ENCODE results near the gene SGMS1.

Gene SGMS1

GRCh38 chr10:50528206-50528605 lies 95.5 kb downstream of the SGMS1 start:
- Histone ChIP-seq H3K9ac (ENCODE audit: low read depth, low read length) (no peak overlapping the region), H3K4me1 (ENCODE audit: control insufficient read depth, insufficient read depth, low read length) (peaks cover 20% of the 10 kb centered on the region), H3K9me3 (ENCODE audit: control insufficient read depth, insufficient read depth, low read length) (no peaks in the 10 kb centered on the region), H3K27ac (ENCODE audit: low read depth, low read length) (peak overlapping the region; percentile 2), H3K27me3 (ENCODE audit: control insufficient read depth, insufficient read depth, low read length) (no peaks in the 10 kb centered on the region), H3K36me3 (ENCODE audit: control insufficient read depth, insufficient read depth, low read length) (no peaks in the 10 kb centered on the region), H3K4me3 (ENCODE audit: low read depth, low read length) (no peak overlapping the region)

DNA sequence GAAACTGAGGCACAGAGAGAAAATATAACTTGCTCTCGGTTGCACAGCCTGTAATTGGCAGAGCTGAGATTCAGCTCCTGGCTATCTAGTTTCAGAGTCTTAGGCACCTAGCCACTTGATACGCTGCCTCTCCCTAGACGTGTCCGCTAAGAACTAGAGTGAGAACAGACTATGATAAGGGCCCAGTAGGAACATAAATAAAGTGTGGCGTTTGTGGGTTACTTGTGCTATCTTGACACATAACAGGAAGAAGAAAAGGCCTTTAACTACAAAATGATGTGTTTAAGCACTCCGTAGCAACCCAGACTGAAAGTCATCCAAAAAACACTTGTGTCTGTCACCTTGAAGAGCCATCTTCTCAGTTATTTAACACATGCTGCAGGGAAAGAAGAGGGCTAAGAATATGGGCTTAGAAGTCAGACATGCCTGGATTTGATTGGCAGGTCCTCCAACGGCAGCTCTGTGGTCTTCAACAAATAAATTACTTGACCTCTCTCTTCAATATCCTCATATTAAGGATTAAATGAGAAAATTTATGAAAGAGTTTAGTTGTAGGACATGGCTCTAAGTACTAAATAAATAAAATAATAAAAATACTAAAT lies 96.2 kb downstream of the SGMS1 start:
- Histone ChIP-seq H3K4me3 (ENCODE audit: low read depth, low read length) (no peak overlapping the region), H3K9ac (ENCODE audit: low read depth, low read length) (no peak overlapping the region), H3K27me3 (ENCODE audit: control insufficient read depth, insufficient read depth, low read length) (no peaks in the 10 kb centered on the region), H3K27ac (ENCODE audit: low read depth, low read length) (no peak overlapping the region), H3K9me3 (ENCODE audit: control insufficient read depth, insufficient read depth, low read length) (no peaks in the 10 kb centered on the region), H3K4me1 (ENCODE audit: control insufficient read depth, insufficient read depth, low read length) (peaks cover 27% of the 10 kb centered on the region), H3K36me3 (ENCODE audit: control insufficient read depth, insufficient read depth, low read length) (no peaks in the 10 kb centered on the region)

- peaks cover 30% of the 10 kb centered on the region for H3K4me1 ChIP-seq (ENCODE audit: control insufficient read depth, insufficient read depth, low read length)
Observed at GRCh38 chr10:50526185-50526584, 97.6 kb downstream of the SGMS1 start.

DNA sequence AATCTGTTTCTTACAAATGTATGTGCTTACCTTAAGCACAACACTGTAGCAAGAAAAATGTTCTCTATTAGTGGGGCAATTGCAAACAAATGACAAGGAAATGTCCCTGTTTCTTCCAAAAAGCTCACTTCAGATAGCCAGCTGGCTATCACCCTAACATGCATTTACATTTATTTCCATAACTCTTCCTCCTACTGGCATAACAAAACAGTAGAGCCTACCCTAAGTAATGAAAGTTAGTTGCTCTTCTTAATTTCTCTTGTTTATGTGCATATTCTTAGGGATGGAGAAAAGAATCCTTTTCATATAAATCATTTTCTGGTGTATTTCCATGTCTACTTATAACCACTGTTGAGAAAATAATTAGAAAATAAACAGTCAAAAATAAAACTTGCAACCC lies 100.4 kb downstream of the SGMS1 start:
- no peak overlapping the region for H3K9ac ChIP-seq (ENCODE audit: low read depth, low read length)
- peak overlapping the region; percentile 38 for H3K27ac ChIP-seq (ENCODE audit: low read depth, low read length)
- H3K36me3 ChIP-seq (ENCODE audit: control insufficient read depth, insufficient read depth, low read length), result no peaks in the 10 kb centered on the region
- H3K4me1 ChIP-seq (ENCODE audit: control insufficient read depth, insufficient read depth, low read length), result peaks cover 30% of the 10 kb centered on the region
- no peaks in the 10 kb centered on the region for H3K9me3 ChIP-seq (ENCODE audit: control insufficient read depth, insufficient read depth, low read length)
- H3K27me3 ChIP-seq (ENCODE audit: control insufficient read depth, insufficient read depth, low read length), result no peaks in the 10 kb centered on the region
- no peak overlapping the region for H3K4me3 ChIP-seq (ENCODE audit: low read depth, low read length)

More at GRCh38 chr10:50526185-50526584, 97.6 kb downstream of the SGMS1 start:
- Histone ChIP-seq H3K9me3 (ENCODE audit: control insufficient read depth, insufficient read depth, low read length) (no peaks in the 10 kb centered on the region), H3K4me3 (ENCODE audit: low read depth, low read length) (no peak overlapping the region), H3K36me3 (ENCODE audit: control insufficient read depth, insufficient read depth, low read length) (no peaks in the 10 kb centered on the region), H3K27ac (ENCODE audit: low read depth, low read length) (no peak overlapping the region), H3K9ac (ENCODE audit: low read depth, low read length) (no peak overlapping the region), H3K27me3 (ENCODE audit: control insufficient read depth, insufficient read depth, low read length) (no peaks in the 10 kb centered on the region)

DNA sequence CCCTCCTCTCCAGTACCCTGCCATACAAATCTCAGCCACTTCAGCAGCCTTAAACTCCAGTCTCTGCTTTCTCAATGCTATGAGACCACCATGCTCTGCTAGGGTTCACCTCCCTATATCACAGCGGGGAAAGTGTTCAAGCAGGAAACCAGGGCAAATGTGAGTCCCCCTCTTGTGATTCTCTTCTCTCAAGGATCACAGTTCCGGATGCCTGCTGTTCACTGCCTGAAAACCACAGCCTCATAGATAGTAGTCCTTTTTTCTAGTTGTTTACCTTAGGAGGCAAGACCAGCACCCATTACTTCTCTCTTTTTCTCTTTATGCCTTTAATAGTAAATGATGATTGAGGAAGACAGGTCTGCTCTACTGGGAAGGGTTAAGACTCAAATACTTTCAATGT lies 100.8 kb downstream of the SGMS1 start:
- Histone ChIP-seq H3K36me3 (ENCODE audit: control insufficient read depth, insufficient read depth, low read length) (no peaks in the 10 kb centered on the region), H3K4me3 (ENCODE audit: low read depth, low read length) (0 out of 2 replicates have a peak overlapping the region, but pooled peaks have one; percentile 26), H3K27ac (ENCODE audit: low read depth, low read length) (peak overlapping the region; percentile 38)

DNA sequence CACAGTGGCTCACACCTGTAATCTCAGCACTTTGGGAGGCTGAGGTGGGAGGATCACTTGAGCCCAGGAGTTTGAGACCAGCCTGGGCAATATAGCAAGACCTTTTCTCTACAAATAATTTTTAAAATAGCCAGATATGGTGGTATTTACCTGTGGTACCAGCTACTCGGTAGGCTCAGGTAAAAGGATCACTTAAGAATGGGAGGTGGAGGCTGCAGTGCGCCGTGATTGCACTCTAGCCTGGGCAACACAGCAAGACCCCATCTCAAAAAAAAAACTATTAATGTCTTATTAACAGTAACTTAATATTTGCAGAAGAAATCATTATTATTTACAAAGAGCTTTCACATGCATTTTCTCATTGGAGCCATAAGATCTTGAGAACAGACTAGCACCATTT lies 103.6 kb downstream of the SGMS1 start:
- Histone ChIP-seq H3K4me1 (ENCODE audit: control insufficient read depth, insufficient read depth, low read length) (peaks cover 28% of the 10 kb centered on the region), H3K9me3 (ENCODE audit: control insufficient read depth, insufficient read depth, low read length) (no peaks in the 10 kb centered on the region), H3K36me3 (ENCODE audit: control insufficient read depth, insufficient read depth, low read length) (no peaks in the 10 kb centered on the region), H3K4me3 (ENCODE audit: low read depth, low read length) (no peak overlapping the region), H3K27ac (ENCODE audit: low read depth, low read length) (no peak overlapping the region), H3K9ac (ENCODE audit: low read depth, low read length) (no peak overlapping the region), H3K27me3 (ENCODE audit: control insufficient read depth, insufficient read depth, low read length) (no peaks in the 10 kb centered on the region)

More for the DNA sequence above, 100.8 kb downstream of the SGMS1 start:
- Histone ChIP-seq H3K27me3 (ENCODE audit: control insufficient read depth, insufficient read depth, low read length) (no peaks in the 10 kb centered on the region), H3K9ac (ENCODE audit: low read depth, low read length) (no peak overlapping the region), H3K4me1 (ENCODE audit: control insufficient read depth, insufficient read depth, low read length) (peaks cover 30% of the 10 kb centered on the region), H3K9me3 (ENCODE audit: control insufficient read depth, insufficient read depth, low read length) (no peaks in the 10 kb centered on the region)

GRCh38 chr10:50517626-50518025 lies 106.1 kb downstream of the SGMS1 start:
- H3K36me3 ChIP-seq (ENCODE audit: control insufficient read depth, insufficient read depth, low read length), result no peaks in the 10 kb centered on the region
- H3K27me3 ChIP-seq (ENCODE audit: control insufficient read depth, insufficient read depth, low read length), result no peaks in the 10 kb centered on the region
- H3K4me3 ChIP-seq (ENCODE audit: low read depth, low read length), result no peak overlapping the region
- no peak overlapping the region for H3K9ac ChIP-seq (ENCODE audit: low read depth, low read length)
- peaks cover 4% of the 10 kb centered on the region for H3K4me1 ChIP-seq (ENCODE audit: control insufficient read depth, insufficient read depth, low read length)
- H3K9me3 ChIP-seq (ENCODE audit: control insufficient read depth, insufficient read depth, low read length), result no peaks in the 10 kb centered on the region
- no peak overlapping the region for H3K27ac ChIP-seq (ENCODE audit: low read depth, low read length)

- H3K4me1 ChIP-seq (ENCODE audit: control insufficient read depth, insufficient read depth, low read length), result no peaks in the 10 kb centered on the region
- no peak overlapping the region for H3K9ac ChIP-seq (ENCODE audit: low read depth, low read length)
- no peak overlapping the region for H3K27ac ChIP-seq (ENCODE audit: low read depth, low read length)
- no peak overlapping the region for H3K4me3 ChIP-seq (ENCODE audit: low read depth, low read length)
- H3K36me3 ChIP-seq (ENCODE audit: control insufficient read depth, insufficient read depth, low read length), result no peaks in the 10 kb centered on the region
- no peaks in the 10 kb centered on the region for H3K27me3 ChIP-seq (ENCODE audit: control insufficient read depth, insufficient read depth, low read length)
- no peaks in the 10 kb centered on the region for H3K9me3 ChIP-seq (ENCODE audit: control insufficient read depth, insufficient read depth, low read length)
Observed at GRCh38 chr10:50516171-50516570, 107.6 kb downstream of the SGMS1 start.

- H3K27me3 ChIP-seq (ENCODE audit: control insufficient read depth, insufficient read depth, low read length), result no peaks in the 10 kb centered on the region
- H3K4me3 ChIP-seq (ENCODE audit: low read depth, low read length), result no peak overlapping the region
- H3K9me3 ChIP-seq (ENCODE audit: control insufficient read depth, insufficient read depth, low read length), result no peaks in the 10 kb centered on the region
- H3K36me3 ChIP-seq (ENCODE audit: control insufficient read depth, insufficient read depth, low read length), result no peaks in the 10 kb centered on the region
- H3K4me1 ChIP-seq (ENCODE audit: control insufficient read depth, insufficient read depth, low read length), result no peaks in the 10 kb centered on the region
- H3K27ac ChIP-seq (ENCODE audit: low read depth, low read length), result no peak overlapping the region
- H3K9ac ChIP-seq (ENCODE audit: low read depth, low read length), result no peak overlapping the region
Observed at GRCh38 chr10:50515420-50515819, 108.3 kb downstream of the SGMS1 start.

DNA sequence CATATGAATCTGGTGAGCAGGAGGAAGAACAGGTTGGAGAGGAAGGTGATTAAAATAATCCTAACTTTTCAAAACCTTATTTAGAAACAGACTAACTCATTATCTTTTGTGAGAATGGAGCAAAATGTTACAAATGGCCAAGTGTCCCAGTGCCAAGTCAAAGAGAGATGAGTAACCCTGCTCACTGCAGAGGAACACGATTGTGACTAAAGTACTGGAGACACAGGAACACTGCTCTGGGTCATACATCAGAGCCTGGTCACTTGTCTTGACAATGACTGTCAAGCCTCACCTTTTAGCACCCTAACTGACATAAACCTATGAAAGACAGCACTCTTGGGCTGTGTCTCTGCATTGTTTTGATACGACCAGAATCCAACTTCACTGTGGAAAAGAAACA lies 108.8 kb downstream of the SGMS1 start:
- no peaks in the 10 kb centered on the region for H3K36me3 ChIP-seq (ENCODE audit: control insufficient read depth, insufficient read depth, low read length)
- no peak overlapping the region for H3K27ac ChIP-seq (ENCODE audit: low read depth, low read length)
- H3K9ac ChIP-seq (ENCODE audit: low read depth, low read length), result no peak overlapping the region
- no peak overlapping the region for H3K4me3 ChIP-seq (ENCODE audit: low read depth, low read length)
- H3K4me1 ChIP-seq (ENCODE audit: control insufficient read depth, insufficient read depth, low read length), result no peaks in the 10 kb centered on the region
- H3K9me3 ChIP-seq (ENCODE audit: control insufficient read depth, insufficient read depth, low read length), result no peaks in the 10 kb centered on the region
- H3K27me3 ChIP-seq (ENCODE audit: control insufficient read depth, insufficient read depth, low read length), result no peaks in the 10 kb centered on the region

DNA sequence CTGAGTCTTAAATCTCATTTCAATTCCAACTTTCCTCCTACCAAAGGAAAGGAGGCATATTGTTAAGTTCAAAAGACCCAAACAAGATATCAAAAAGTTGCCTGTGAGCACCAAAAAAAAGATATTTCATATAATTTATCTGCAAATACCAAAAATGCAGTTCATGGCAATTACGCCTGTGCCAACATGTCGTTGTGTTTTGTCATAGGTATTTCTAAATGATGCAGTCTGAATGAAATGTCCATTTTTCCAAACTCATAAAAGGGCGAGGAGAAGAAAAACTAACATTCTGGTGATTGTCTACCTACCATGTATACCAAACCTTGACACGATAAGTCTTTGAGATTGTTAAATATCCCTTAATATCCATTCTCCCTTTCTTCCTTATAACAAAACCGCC lies 109.8 kb downstream of the SGMS1 start:
- Histone ChIP-seq H3K4me3 (ENCODE audit: low read depth, low read length) (no peak overlapping the region), H3K4me1 (ENCODE audit: control insufficient read depth, insufficient read depth, low read length) (no peaks in the 10 kb centered on the region), H3K36me3 (ENCODE audit: control insufficient read depth, insufficient read depth, low read length) (no peaks in the 10 kb centered on the region), H3K27me3 (ENCODE audit: control insufficient read depth, insufficient read depth, low read length) (no peaks in the 10 kb centered on the region), H3K9me3 (ENCODE audit: control insufficient read depth, insufficient read depth, low read length) (no peaks in the 10 kb centered on the region), H3K27ac (ENCODE audit: low read depth, low read length) (no peak overlapping the region), H3K9ac (ENCODE audit: low read depth, low read length) (no peak overlapping the region)
